ENCODE results near the gene AKR1B15. TPM values are rescaled to one million over a fixed set of nuclear protein-coding genes. Genes with fewer than 3 reads are reported as not detected.
"Not testable (repeated sequence)": the region's sequence is repeated elsewhere in the genome, so short reads cannot be mapped to it uniquely, and the experiment has no call there.

AKR1B15 gene
- total and polyA plus RNA-seq, 9 donors: 0.22 TPM; not detected in 8

GRCh38 chr7:134539380-134540004 is 9.4 kb upstream of the AKR1B15 start:
- Histone ChIP-seq H3K36me3 (no peaks in the 10 kb centered on the region), H3K9me3 (no peaks in the 10 kb centered on the region), H3K27ac (no peak overlapping the region), H3K4me1 (ENCODE audit: insufficient read depth) (no peaks in the 10 kb centered on the region), H3K4me3 (no peak overlapping the region), H3K27me3 (no peaks in the 10 kb centered on the region)
- intact Hi-C loops (cut with DNase I): no loop called here
- 78 to 87% (median 83%) methylated on average over 6 of the region's 6 CpGs for WGBS, 3 donors
- TF ChIP-seq CTCF (IDR thresholded peaks at IDR 0.05) (no peak), EP300 (IDR thresholded peaks at IDR 0.05) (no peak), POLR2A (IDR thresholded peaks at IDR 0.05) (no peak)
- DNase-seq: no peak

DNA sequence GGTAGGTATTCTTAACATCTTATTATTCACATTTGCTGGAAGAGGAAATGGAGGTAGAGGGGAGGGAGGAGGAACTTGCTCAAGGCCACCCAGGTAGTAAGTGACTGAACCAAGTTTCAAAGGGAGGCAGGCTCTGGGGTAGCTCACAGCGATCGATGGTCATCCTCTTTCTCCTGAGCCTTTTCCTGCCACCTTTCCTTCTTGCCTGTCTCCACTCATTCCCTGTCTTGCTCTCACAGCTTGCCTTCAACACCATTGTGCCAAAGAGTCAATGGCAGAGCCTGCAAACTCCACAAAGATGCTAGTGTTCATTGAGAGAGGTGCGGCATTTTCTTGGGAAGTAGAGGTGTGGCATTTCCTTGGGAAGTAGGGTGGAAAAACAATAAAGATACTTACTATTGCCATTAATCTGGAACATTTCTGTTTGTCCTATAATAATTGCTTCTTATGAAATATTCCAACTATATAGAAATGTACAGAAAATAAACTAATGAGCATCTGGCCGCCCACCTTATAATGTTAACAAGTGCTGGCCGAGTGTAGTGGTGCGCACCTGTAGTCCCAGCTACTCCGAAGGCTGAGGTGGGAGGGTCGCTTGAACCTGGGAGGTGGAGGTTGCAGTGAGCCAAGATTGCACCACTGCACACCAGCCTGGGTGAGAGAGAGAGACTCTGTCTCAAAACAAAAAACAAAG is 7.3 kb upstream of the AKR1B15 start:
- H3K4me1 ChIP-seq (ENCODE audit: insufficient read depth); intact Hi-C loops (cut with DNase I); H3K27me3 ChIP-seq; H3K36me3 ChIP-seq; H3K9me3 ChIP-seq; H3K4me3 ChIP-seq; DNase-seq; H3K27ac ChIP-seq: not testable (repeated sequence)
- WGBS, 3 donors: 89 to 92% (median 90%) methylated on average over 8 of the region's 8 CpGs

GRCh38 chr7:134542195-134542771 is 6.6 kb upstream of the AKR1B15 start:
- DNase-seq: no peak
- H3K27ac ChIP-seq: no peak overlapping the region
- H3K9me3 ChIP-seq: no peaks in the 10 kb centered on the region
- no peak overlapping the region for H3K4me3 ChIP-seq
- 45 to 51% (median 48%) methylated on average over 8 of the region's 8 CpGs for WGBS, 3 donors
- no peaks in the 10 kb centered on the region for H3K27me3 ChIP-seq
- H3K36me3 ChIP-seq: no peaks in the 10 kb centered on the region
- H3K4me1 ChIP-seq (ENCODE audit: insufficient read depth): no peaks in the 10 kb centered on the region
- TF ChIP-seq CTCF (IDR thresholded peaks at IDR 0.05) (no peak), POLR2A (IDR thresholded peaks at IDR 0.05) (no peak), EP300 (IDR thresholded peaks at IDR 0.05) (no peak)
- intact Hi-C loops (cut with DNase I): no loop called here

DNA sequence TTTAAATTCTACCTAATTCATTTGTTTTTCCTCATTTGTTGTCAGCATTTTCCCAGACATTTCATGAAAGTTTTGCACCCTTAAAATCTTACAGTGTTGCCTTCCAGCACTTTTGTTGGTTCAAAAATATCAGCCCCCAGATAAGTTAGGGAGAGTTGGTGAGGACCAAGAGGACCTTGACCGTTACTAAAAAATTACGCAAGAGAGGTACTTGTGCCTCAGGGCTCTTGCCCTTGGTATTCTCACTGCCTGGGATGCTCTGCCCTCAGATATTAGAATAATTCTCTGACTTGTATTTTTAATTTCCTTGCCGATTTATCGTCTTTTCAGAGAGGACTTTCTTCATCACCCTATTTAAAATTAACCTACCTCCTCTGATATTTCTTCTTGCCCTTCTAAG is 3.5 kb upstream of the AKR1B15 start:
- WGBS, 3 donors: 69 to 82% (median 74%) methylated on average over 4 of the region's 4 CpGs
- no peak for DNase-seq
- Histone ChIP-seq H3K9me3 (no peaks in the 10 kb centered on the region), H3K4me1 (ENCODE audit: insufficient read depth) (no peaks in the 10 kb centered on the region), H3K4me3 (no peak overlapping the region), H3K36me3 (no peaks in the 10 kb centered on the region), H3K27ac (no peak overlapping the region), H3K27me3 (no peaks in the 10 kb centered on the region)
- intact Hi-C loops (cut with DNase I): no loop called here
- TF ChIP-seq CTCF (IDR thresholded peaks at IDR 0.05) (no peak), EP300 (IDR thresholded peaks at IDR 0.05) (no peak), POLR2A (IDR thresholded peaks at IDR 0.05) (no peak)

DNA sequence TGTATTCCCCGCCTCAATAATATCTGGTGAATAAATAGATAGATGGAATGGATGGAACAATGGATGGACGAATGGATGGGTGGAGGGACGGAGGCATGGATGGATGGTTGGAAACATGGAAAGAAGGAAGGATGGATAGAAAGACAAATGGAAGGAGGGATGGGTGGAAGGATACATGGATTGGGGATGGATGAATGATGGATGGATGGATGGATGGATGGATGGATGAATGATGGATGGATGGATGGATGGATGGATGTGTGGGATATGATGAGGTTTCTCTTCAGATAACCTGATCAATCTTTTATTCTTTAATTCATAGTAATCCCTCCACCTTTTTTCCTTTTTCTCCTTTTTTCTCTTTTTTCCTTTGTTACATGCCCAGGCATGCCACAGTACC is 3.0 kb upstream of the AKR1B15 start:
- WGBS, 3 donors: 93 to 96% (median 95%) methylated on average over 3 of the region's 3 CpGs
- intact Hi-C loops (cut with DNase I): no loop called here
- Histone ChIP-seq H3K36me3 (no peaks in the 10 kb centered on the region), H3K9me3 (no peaks in the 10 kb centered on the region), H3K4me1 (ENCODE audit: insufficient read depth) (no peaks in the 10 kb centered on the region), H3K27ac (no peak overlapping the region), H3K4me3 (no peak overlapping the region), H3K27me3 (no peaks in the 10 kb centered on the region)
- DNase-seq: no peak
- TF ChIP-seq EP300 (IDR thresholded peaks at IDR 0.05) (no peak), POLR2A (IDR thresholded peaks at IDR 0.05) (no peak), CTCF (IDR thresholded peaks at IDR 0.05) (no peak)
